WTC11 (cell line): Measurements from ENCODE around the gene HSH2D. TPM values are rescaled to one million over a fixed set of nuclear protein-coding genes. Genes with fewer than 3 reads are reported as not detected.

Experiments
- ATAC-seq: fragments of 200-7000 bp; cut with Tn5 transposase; 2 replicates; pipeline ENCODE4 v1.10.0; 2021; ENCODE audit warnings: mild to moderate bottlenecking, moderate library complexity
- CTCF ChIA-PET: fragments of 300-600 bp; sonication (Branson Sonifier 250); formaldehyde crosslinking; loops from one replicate; lab custom pipeline; 2021; ENCODE audit warnings: antibody characterized with exemption; lab: Charles Lee
- POLR2A ChIA-PET: fragments of 350-600 bp; sonication (Branson Sonifier 250); formaldehyde crosslinking; loops from one replicate; lab custom pipeline; 2021; ENCODE audit warnings: antibody characterized with exemption; lab: Charles Lee
- DNase-seq: peaks from one replicate; pipeline ENCODE4 v3.0.0; 2021; ENCODE audit warnings: low spot score
- H3K27ac Mint-ChIP-seq: 2 replicates; pipeline ENCODE4 v1.8.0; 2021; ENCODE audit warnings: mixed read lengths
- H3K27me3 Mint-ChIP-seq: 2 replicates; pipeline ENCODE4 v1.8.0; 2021; ENCODE audit warnings: low read depth, mild to moderate bottlenecking, moderate library complexity, mixed read lengths
- H3K36me3 Mint-ChIP-seq: 2 replicates; pipeline ENCODE4 v1.8.0; 2021; ENCODE audit warnings: mixed read lengths
- H3K4me1 Mint-ChIP-seq: 2 replicates; pipeline ENCODE4 v1.8.0; 2022; ENCODE audit warnings: mixed read lengths
- H3K4me3 Mint-ChIP-seq: 2 replicates; pipeline ENCODE4 v1.8.0; 2021; ENCODE audit warnings: mild to moderate bottlenecking, moderate library complexity, mixed read lengths
- H3K9me3 Mint-ChIP-seq: 2 replicates; pipeline ENCODE4 v1.8.0; 2021; ENCODE audit warnings: mixed read lengths
- AR ChIP-seq: fragments of 250-450 bp; sonication (Bioruptor Pico); IDR thresholded peaks from 2 replicates; pipeline ENCODE4 v1.9.0; 2021; ENCODE audit warnings: mild to moderate bottlenecking
- ATF1 ChIP-seq: sonication (generic); formaldehyde crosslinking; IDR thresholded peaks from 2 replicates; pipeline ENCODE4 v1.8.1; 2023; ENCODE audit warnings: mild to moderate bottlenecking, moderate library complexity, missing genetic modification reagents
- E2F4 ChIP-seq: sonication (generic); formaldehyde crosslinking; IDR thresholded peaks from 2 replicates; pipeline ENCODE4 v1.8.1; 2022; ENCODE audit warnings: low read depth, mild to moderate bottlenecking, moderate library complexity, missing genetic modification reagents, borderline replicate concordance
- ETV6 ChIP-seq: sonication (generic); formaldehyde crosslinking; IDR thresholded peaks from 2 replicates; pipeline ENCODE4 v1.8.1; 2022; ENCODE audit warnings: mild to moderate bottlenecking, missing genetic modification reagents
- FOXP4 ChIP-seq: sonication (generic); formaldehyde crosslinking; IDR thresholded peaks from 2 replicates; pipeline ENCODE4 v1.8.0; 2022; ENCODE audit warnings: mild to moderate bottlenecking, missing genetic modification reagents
- GABPB1 ChIP-seq: sonication (generic); formaldehyde crosslinking; IDR thresholded peaks from 2 replicates; pipeline ENCODE4 v1.8.1; 2023; ENCODE audit warnings: mild to moderate bottlenecking, missing genetic modification reagents
- GTF2I ChIP-seq: fragments of 250-450 bp; sonication (Bioruptor Pico); conservative IDR thresholded peaks from 2 replicates; pipeline ENCODE4 v1.4.0; 2021; ENCODE audit warnings: mild to moderate bottlenecking
- HMGA2 ChIP-seq: fragments of 250-450 bp; sonication (Bioruptor Pico); IDR thresholded peaks from 2 replicates; pipeline ENCODE4 v1.4.0; 2021; ENCODE audit warnings: mild to moderate bottlenecking, moderate library complexity
- HMGXB4 ChIP-seq: sonication (generic); formaldehyde crosslinking; IDR thresholded peaks from 2 replicates; pipeline ENCODE4 v1.8.1; 2023; ENCODE audit warnings: mild to moderate bottlenecking, moderate library complexity, missing genetic modification reagents
- KAT7 ChIP-seq: sonication (generic); formaldehyde crosslinking; IDR thresholded peaks from 2 replicates; pipeline ENCODE4 v1.8.1; 2023; ENCODE audit warnings: missing genetic modification reagents, mild to moderate bottlenecking, borderline replicate concordance
- MLX ChIP-seq: sonication (generic); formaldehyde crosslinking; IDR thresholded peaks from 2 replicates; pipeline ENCODE4 v1.8.1; 2023; ENCODE audit warnings: mild to moderate bottlenecking, missing genetic modification reagents, moderate library complexity
- MYBL2 ChIP-seq: sonication (generic); formaldehyde crosslinking; IDR thresholded peaks from 2 replicates; pipeline ENCODE4 v1.8.1; 2023; ENCODE audit warnings: mild to moderate bottlenecking, moderate library complexity, missing genetic modification reagents
- NFYB ChIP-seq: sonication (generic); formaldehyde crosslinking; conservative IDR thresholded peaks from 2 replicates; pipeline ENCODE4 v1.8.0; 2022; ENCODE audit warnings: low read depth, missing genetic modification reagents
- TP53 ChIP-seq: sonication (generic); formaldehyde crosslinking; IDR thresholded peaks from 2 replicates; pipeline ENCODE4 v1.8.1; 2023; ENCODE audit warnings: mild to moderate bottlenecking, missing genetic modification reagents
- ZNF138 ChIP-seq: sonication (generic); formaldehyde crosslinking; conservative IDR thresholded peaks from 2 replicates; pipeline ENCODE4 v1.8.1; 2022; ENCODE audit warnings: mild to moderate bottlenecking, moderate library complexity, missing genetic modification reagents
- ZNF263 ChIP-seq: sonication (generic); formaldehyde crosslinking; IDR thresholded peaks from 2 replicates; pipeline ENCODE4 v1.8.1; 2022; ENCODE audit warnings: low read depth, mild to moderate bottlenecking, moderate library complexity, missing genetic modification reagents
- ZNF416 ChIP-seq: fragments of 250-450 bp; sonication (Bioruptor Pico); IDR thresholded peaks from 2 replicates; pipeline ENCODE4 v1.9.0; 2021; ENCODE audit warnings: mild to moderate bottlenecking, inconsistent platforms
- ZNF423 ChIP-seq: fragments of 250-450 bp; sonication (Bioruptor Pico); IDR thresholded peaks from 2 replicates; pipeline ENCODE4 v2.1.2; 2022; ENCODE audit warnings: mild to moderate bottlenecking, moderate library complexity
- ZNF532 ChIP-seq: fragments of 250-450 bp; sonication (Bioruptor Pico); IDR thresholded peaks from 2 replicates; pipeline ENCODE4 v1.9.0; 2021; ENCODE audit warnings: mild to moderate bottlenecking, borderline replicate concordance
- total RNA-seq: library from RNA; stranded (reverse); gene quantifications from 3 replicates; pipeline ENCODE4 v1.2.3, GENCODE V29; 2021

HSH2D gene
- total RNA-seq, 1 experiment from 2014 or later = 1.6 TPM

- no peak for TF ChIP-seq ZNF532 (CRISPR knock-in tag)
- TF ChIP-seq FOXP4 (CRISPR knock-in tag) = peak; percentile 3; the same call in 1 of the 2 replicates
- TF ChIP-seq GABPB1 (CRISPR knock-in tag) = peak; percentile 31
- TF ChIP-seq HMGA2 (CRISPR knock-in tag) = no peak
- no peak for TF ChIP-seq ZNF416 (CRISPR knock-in tag)
- peak; percentile 84; the same call in 1 of the 2 replicates for TF ChIP-seq HMGXB4 (CRISPR knock-in tag)
- no peak for TF ChIP-seq ZNF263 (CRISPR knock-in tag)
- 0 out of 2 replicates have a peak, but pooled peaks have one; percentile 18 for TF ChIP-seq ETV6 (CRISPR knock-in tag)
- TF ChIP-seq E2F4 (CRISPR knock-in tag) = peak; percentile 88; the same call in 1 of the 2 replicates
- TF ChIP-seq MLX (CRISPR knock-in tag) = no peak
- TF ChIP-seq TP53 (CRISPR knock-in tag) = no peak
Observed at GRCh38 chr19:16111160-16111908, 32.2 kb upstream of the HSH2D start, which contains the start of gene RAB8A (continued).

- H3K4me3 Mint-ChIP-seq = peak overlapping the region; percentile 96
- H3K4me1 Mint-ChIP-seq = peaks cover 12% of the 10 kb centered on the region
- peaks cover 2% of the 10 kb centered on the region; the same call in 1 of the 2 replicates for H3K27me3 Mint-ChIP-seq
- H3K36me3 Mint-ChIP-seq = peaks cover 5% of the 10 kb centered on the region; the same call in 1 of the 2 replicates
- H3K27ac Mint-ChIP-seq = peak overlapping the region; percentile 96
- DNase-seq (no peak), ATAC-seq (no peak)
- ChIA-PET POLR2A (interaction anchor here (0.7 to 2.1 kb wide), 3 partner anchors 29 to 70 kb away, joined by 3 to 17 read pairs (median 3); partner anchors contain the start of gene TPM4), CTCF (interaction anchor here (1.0 to 3.1 kb wide), 11 partner anchors 12 to 693 kb away, joined by 3 to 22 read pairs (median 8); partner anchors contain the start of genes AKAP8L and FAM32A)
- H3K9me3 Mint-ChIP-seq = no peaks in the 10 kb centered on the region
- no peak for TF ChIP-seq HMGA2 (CRISPR knock-in tag)
- peak; percentile 58 for TF ChIP-seq GTF2I (CRISPR knock-in tag)
- no peak for TF ChIP-seq AR
- no peak for TF ChIP-seq NFYB (CRISPR knock-in tag)
- no peak for TF ChIP-seq KAT7
- TF ChIP-seq MYBL2 (CRISPR knock-in tag) = no peak; the same call in 1 of the 2 replicates
- no peak for TF ChIP-seq ZNF423 (CRISPR knock-in tag)
- TF ChIP-seq ZNF138 = no peak
- TF ChIP-seq MLX (CRISPR knock-in tag) = no peak
- no peak for TF ChIP-seq ATF1
Observed at GRCh38 chr19:16111909-16112752, 31.4 kb upstream of the HSH2D start.
